Thyroid gland (tissue), 4 donors: ENCODE data around the gene FMN2. TPM values are rescaled to one million over a fixed set of nuclear protein-coding genes. Genes with fewer than 3 reads are reported as not detected.
"Not testable (repeated sequence)": the region's sequence is repeated elsewhere in the genome, so short reads cannot be mapped to it uniquely, and the experiment has no call there.

ENCODE experiments used
- DNase-seq, 2 donors: peaks; one replicate each; pipeline ENCODE4 v3.0.0-alpha.2; 2019
- H3K27ac ChIP-seq, 3 donors: fragments of 200-600 bp; sonication (generic); 1 replicate in 2 of 3; 2 replicates in 1 of 3; pipeline ENCODE4 v1.5.1; 2016 to 2019; ENCODE audit warnings: mild to moderate bottlenecking in 1 of 3, moderate library complexity in 1 of 3
- H3K27me3 ChIP-seq: fragments of 200-600 bp; sonication (generic); one replicate; pipeline ENCODE4 v1.5.1; 2019
- H3K36me3 ChIP-seq, 2 donors: fragments of 200-600 bp; sonication (generic); one replicate each; pipeline ENCODE4 v1.5.1; 2016 to 2019
- H3K4me1 ChIP-seq, 2 donors: fragments of 200-600 bp; sonication (generic); one replicate each; pipeline ENCODE4 v1.5.1; 2017 to 2019
- H3K4me3 ChIP-seq, 3 donors: fragments of 200-600 bp; sonication (generic); replicated peaks in 1 of 3; 1 replicate in 2 of 3; 2 replicates in 1 of 3; pipeline ENCODE4 v1.5.1; 2016; ENCODE audit warnings: mild to moderate bottlenecking in 1 of 3
- H3K9me3 ChIP-seq: fragments of 200-600 bp; sonication (generic); one replicate; pipeline ENCODE4 v1.5.1; 2017
- POLR2A ChIP-seq, 2 donors: fragments of 450-650 bp; IDR thresholded peaks; one replicate each; pipeline ENCODE4 v1.6.1; 2017; ENCODE audit warnings: antibody characterized with exemption in 2 of 2, mild to moderate bottlenecking in 2 of 2, moderate library complexity in 1 of 2
- WGBS, 2 donors: methylation state at CpG; one replicate each; pipeline ENCODE4 v1.1.5; 2017; 5-methylcytosine and 5-hydroxymethylcytosine counted together
- intact Hi-C: fragments of 100-400 bp; cut with DNase I; formaldehyde crosslinking; loops from one replicate; pipeline ENCODE4 v1.15.1; 2023
- total RNA-seq, 4 donors: library from RNA; depleted of rRNA; stranded (reverse); fragments of >200 nt; gene quantifications; one replicate each; pipeline ENCODE4 v1.2.3, GENCODE V29; 2016
- TF ChIP-seq, protein P1 (sequence below), 6 experiments: fragments of 200-600 bp in 3 of 6; fragments of 450-650 bp in 3 of 6; sonication (generic) in 3 of 6; IDR thresholded peaks; one replicate each; pipeline ENCODE4 v1.5.1; 2016 to 2019; ENCODE audit warnings: antibody characterized with exemption in 6 of 6, mild to moderate bottlenecking in 2 of 6, inconsistent platforms in 1 of 6, moderate library complexity in 1 of 6

Gene FMN2
- total RNA-seq, 4 donors from 2014 or later = 0.78 to 6.2 (median 1.3) TPM; not detected in 1

DNA sequence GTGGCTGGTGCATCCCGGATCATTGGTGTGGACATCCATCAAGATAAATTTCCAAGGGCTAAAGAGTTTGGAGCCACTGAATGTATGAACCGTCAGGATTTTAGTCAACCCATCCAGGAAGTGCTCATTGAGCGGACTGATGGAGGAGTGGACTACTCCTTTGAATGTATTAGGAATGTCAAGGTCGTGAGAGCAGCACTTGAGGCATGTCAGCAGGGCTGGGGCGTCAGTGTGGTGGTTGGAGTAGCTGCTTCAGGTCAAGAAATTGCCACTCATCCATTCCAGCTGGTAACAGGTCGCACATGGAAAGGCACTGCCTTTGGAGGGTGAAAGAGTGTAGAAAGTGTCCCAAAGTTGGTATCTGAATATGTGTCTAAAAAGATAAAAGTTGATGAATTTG lies 79.1 kb downstream of the FMN2 start:
- intact Hi-C loops = no loop called here
- no peak overlapping the region for H3K4me3 ChIP-seq
- no peaks in the 10 kb centered on the region for H3K4me1 ChIP-seq
- no peaks in the 10 kb centered on the region for H3K27me3 ChIP-seq
- WGBS, 2 donors = 58 to 62% methylated on average over 6 of the region's 6 CpGs
- H3K27ac ChIP-seq = no peak overlapping the region
- no peaks in the 10 kb centered on the region for H3K36me3 ChIP-seq
- TF ChIP-seq, protein P1, sequence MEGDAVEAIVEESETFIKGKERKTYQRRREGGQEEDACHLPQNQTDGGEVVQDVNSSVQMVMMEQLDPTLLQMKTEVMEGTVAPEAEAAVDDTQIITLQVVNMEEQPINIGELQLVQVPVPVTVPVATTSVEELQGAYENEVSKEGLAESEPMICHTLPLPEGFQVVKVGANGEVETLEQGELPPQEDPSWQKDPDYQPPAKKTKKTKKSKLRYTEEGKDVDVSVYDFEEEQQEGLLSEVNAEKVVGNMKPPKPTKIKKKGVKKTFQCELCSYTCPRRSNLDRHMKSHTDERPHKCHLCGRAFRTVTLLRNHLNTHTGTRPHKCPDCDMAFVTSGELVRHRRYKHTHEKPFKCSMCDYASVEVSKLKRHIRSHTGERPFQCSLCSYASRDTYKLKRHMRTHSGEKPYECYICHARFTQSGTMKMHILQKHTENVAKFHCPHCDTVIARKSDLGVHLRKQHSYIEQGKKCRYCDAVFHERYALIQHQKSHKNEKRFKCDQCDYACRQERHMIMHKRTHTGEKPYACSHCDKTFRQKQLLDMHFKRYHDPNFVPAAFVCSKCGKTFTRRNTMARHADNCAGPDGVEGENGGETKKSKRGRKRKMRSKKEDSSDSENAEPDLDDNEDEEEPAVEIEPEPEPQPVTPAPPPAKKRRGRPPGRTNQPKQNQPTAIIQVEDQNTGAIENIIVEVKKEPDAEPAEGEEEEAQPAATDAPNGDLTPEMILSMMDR (IDR thresholded peaks at IDR 0.05) = no peak
- no peak for TF ChIP-seq POLR2A (IDR thresholded peaks at IDR 0.05)
- no peak for DNase-seq
- no peaks in the 10 kb centered on the region for H3K9me3 ChIP-seq

DNA sequence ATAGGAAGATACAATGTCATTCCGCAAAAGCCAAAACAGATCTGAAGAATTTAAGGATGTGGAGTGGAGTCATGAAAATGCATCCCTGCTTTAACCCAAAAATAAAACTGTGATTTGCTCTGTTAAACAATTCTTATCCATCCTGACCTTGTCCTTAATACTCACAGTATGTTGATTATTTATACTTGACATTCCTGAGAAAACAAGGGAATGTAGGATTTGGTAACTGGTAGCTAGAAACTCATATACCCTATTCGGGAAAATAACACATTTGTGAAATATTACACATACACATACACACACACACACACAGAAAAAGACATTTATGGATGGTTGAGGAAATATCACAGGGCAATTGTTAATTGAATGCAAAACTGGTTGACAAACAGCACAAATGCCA lies 80.2 kb downstream of the FMN2 start:
- 86 to 92% methylated on average over 2 of the region's 2 CpGs for WGBS, 2 donors

DNA sequence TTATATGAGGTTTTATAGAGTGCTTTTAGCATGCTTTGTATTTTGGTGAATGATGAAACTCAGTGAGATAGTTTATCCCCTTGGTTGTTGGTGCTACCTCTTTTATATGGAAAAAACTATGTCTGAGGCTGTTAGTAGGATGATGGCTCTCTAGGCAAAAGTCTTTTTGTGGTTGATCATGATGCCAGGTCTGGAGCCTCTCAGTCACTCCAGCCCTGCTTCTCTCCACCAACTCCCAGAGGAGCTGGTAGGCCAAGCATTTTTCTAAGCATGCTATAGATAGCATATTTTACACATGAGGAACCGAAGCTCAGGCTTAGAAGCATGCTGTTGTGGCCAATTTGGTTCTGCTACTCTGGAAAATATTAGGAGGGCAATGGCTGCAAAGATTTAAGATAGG lies 82.2 kb downstream of the FMN2 start:
- no peak overlapping the region for H3K27ac ChIP-seq
- no peak for DNase-seq
- no peaks in the 10 kb centered on the region for H3K27me3 ChIP-seq
- no peaks in the 10 kb centered on the region for H3K4me1 ChIP-seq
- no peaks in the 10 kb centered on the region for H3K9me3 ChIP-seq
- H3K36me3 ChIP-seq = no peaks in the 10 kb centered on the region
- no peak overlapping the region for H3K4me3 ChIP-seq
- WGBS, 2 donors = 81 to 88% methylated on average over 1 of the region's 1 CpG
- no peak for TF ChIP-seq POLR2A (IDR thresholded peaks at IDR 0.05)
- TF ChIP-seq, protein P1 (IDR thresholded peaks at IDR 0.05) = no peak
- intact Hi-C loops = no loop called here

More for the DNA sequence above, 80.2 kb downstream of the FMN2 start:
- H3K4me1 ChIP-seq = no peaks in the 10 kb centered on the region
- no peaks in the 10 kb centered on the region for H3K36me3 ChIP-seq
- no peaks in the 10 kb centered on the region for H3K27me3 ChIP-seq
- no peak overlapping the region for H3K27ac ChIP-seq
- H3K4me3 ChIP-seq = no peak overlapping the region
- no peaks in the 10 kb centered on the region for H3K9me3 ChIP-seq
- TF ChIP-seq, protein P1 (IDR thresholded peaks at IDR 0.05) = no peak
- TF ChIP-seq POLR2A (IDR thresholded peaks at IDR 0.05) = no peak
- intact Hi-C loops = no loop called here
- no peak for DNase-seq

DNA sequence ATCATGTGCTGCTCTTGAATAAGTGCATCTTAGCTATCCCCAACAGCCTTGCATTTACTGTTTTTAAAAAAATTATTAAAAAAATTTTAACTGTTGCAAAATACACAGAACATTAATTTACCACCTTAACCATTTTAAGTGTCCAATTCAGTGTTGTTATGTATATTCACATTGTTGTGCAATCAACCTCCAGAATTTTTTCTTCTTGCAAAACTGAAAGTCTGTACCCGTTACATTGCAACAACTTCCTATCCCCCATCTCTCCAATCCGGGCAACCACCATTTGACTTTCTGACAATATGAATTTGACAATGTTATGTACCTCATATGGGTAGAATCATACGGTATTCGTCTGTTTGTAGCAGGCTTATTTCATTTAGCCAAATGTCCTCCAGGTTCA lies 83.1 kb downstream of the FMN2 start:
- no peak for DNase-seq
- Histone ChIP-seq H3K4me1 (no peaks in the 10 kb centered on the region), H3K4me3 (no peak overlapping the region), H3K27ac (no peak overlapping the region), H3K9me3 (no peaks in the 10 kb centered on the region), H3K36me3 (no peaks in the 10 kb centered on the region), H3K27me3 (no peaks in the 10 kb centered on the region)
- intact Hi-C loops = no loop called here
- TF ChIP-seq, protein P1 (IDR thresholded peaks at IDR 0.05) = no peak
- no peak for TF ChIP-seq POLR2A (IDR thresholded peaks at IDR 0.05)
- 92% methylated on average over 4 of the region's 4 CpGs for WGBS, 2 donors

DNA sequence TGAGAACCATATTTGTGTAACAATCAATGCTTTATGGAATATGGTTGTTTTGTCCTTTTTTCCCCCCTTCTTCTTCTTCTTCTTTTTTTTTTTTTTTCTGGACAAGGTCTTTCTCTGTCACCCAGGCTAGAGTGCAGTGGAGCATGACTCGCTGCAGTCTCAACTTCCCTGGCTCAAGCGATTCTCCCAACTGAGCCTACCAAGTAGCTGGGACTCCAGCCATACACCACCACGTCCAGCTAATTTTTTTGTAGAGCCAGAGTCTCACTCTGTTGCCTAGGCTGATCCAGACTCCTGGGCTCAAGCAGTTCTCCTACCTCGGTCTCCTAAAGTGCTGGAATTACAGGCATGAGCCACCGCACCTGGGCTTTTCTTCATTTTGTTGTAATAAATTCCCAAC lies 86.7 kb downstream of the FMN2 start:
- Histone ChIP-seq H3K4me3 (no peak overlapping the region), H3K27ac (no peak overlapping the region), H3K9me3 (no peaks in the 10 kb centered on the region), H3K4me1 (no peaks in the 10 kb centered on the region), H3K36me3 (no peaks in the 10 kb centered on the region), H3K27me3 (no peaks in the 10 kb centered on the region)
- no peak for DNase-seq
- TF ChIP-seq, protein P1 (IDR thresholded peaks at IDR 0.05) = no peak
- TF ChIP-seq POLR2A (IDR thresholded peaks at IDR 0.05) = no peak
- intact Hi-C loops = no loop called here
- WGBS, 2 donors = 61 to 75% methylated on average over 5 of the region's 5 CpGs

DNA sequence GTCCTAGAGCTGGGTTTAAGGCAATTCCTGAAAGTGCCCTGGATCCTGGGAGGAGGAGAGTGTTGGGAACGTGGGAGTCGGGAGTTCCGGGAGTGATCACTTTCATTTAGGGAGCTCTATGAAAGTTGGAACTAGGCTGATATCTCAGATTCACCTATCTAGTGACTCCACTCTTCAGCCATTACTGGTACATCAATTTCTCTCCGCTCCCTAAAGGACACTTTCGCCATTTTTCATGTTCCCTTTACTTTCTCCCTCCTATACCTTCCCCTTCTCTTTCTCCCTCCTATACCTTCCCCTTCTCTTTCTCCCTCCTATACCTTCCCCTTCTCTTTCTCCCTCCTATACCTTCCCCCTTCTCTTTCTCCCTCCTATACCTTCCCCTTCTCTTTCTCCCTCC lies 93.0 kb downstream of the FMN2 start:
- H3K27me3 ChIP-seq, H3K9me3 ChIP-seq, H3K27ac ChIP-seq, DNase-seq, H3K4me3 ChIP-seq, H3K4me1 ChIP-seq, H3K36me3 ChIP-seq, intact Hi-C loops: not testable (repeated sequence)
- 90 to 95% methylated on average over 5 of the region's 5 CpGs for WGBS, 2 donors
